Liver (tissue), 9 donors: ENCODE data around the gene SORL1. TPM values are rescaled to one million over a fixed set of nuclear protein-coding genes. Genes with fewer than 3 reads are reported as not detected.

ENCODE experiments used
- DNase-seq: peaks from one replicate; pipeline ENCODE4 v3.0.0-alpha.2; 2017; ENCODE audit warnings: low spot score
- H3K27ac ChIP-seq, 2 donors: one replicate each; pipeline ENCODE4 v1.7.0; 2013; ENCODE audit warnings: inconsistent platforms in 2 of 2, low read length in 2 of 2, control low read depth in 1 of 2, low read depth in 1 of 2, mild to moderate bottlenecking in 1 of 2
- H3K27me3 ChIP-seq, 4 donors: one replicate each; pipeline versions ENCODE4 v1.6.1 to v1.7.0; 2013; ENCODE audit warnings: low read length in 3 of 4, inconsistent platforms in 1 of 4, mild to moderate bottlenecking in 1 of 4, moderate library complexity in 1 of 4; ENCODE audit not compliant: control insufficient read depth in 4 of 4, insufficient read depth in 4 of 4
- H3K36me3 ChIP-seq, 4 donors: one replicate each; pipeline versions ENCODE4 v1.6.1 to v1.7.0; 2013; ENCODE audit warnings: low read length in 3 of 4, mild to moderate bottlenecking in 3 of 4, low read depth in 1 of 4, moderate library complexity in 1 of 4; ENCODE audit not compliant: control insufficient read depth in 4 of 4, insufficient read depth in 3 of 4
- H3K4me1 ChIP-seq, 4 donors: one replicate each; pipeline versions ENCODE4 v1.6.1 to v1.7.0; 2013; ENCODE audit warnings: low read length in 3 of 4, mild to moderate bottlenecking in 3 of 4, moderate library complexity in 1 of 4; ENCODE audit not compliant: control insufficient read depth in 4 of 4, insufficient read depth in 4 of 4
- H3K4me3 ChIP-seq, 3 donors: one replicate each; pipeline versions ENCODE4 v1.6.1 to v1.7.0; 2013; ENCODE audit warnings: low read length in 3 of 3, control low read depth in 1 of 3, low read depth in 1 of 3, mild to moderate bottlenecking in 1 of 3
- H3K9ac ChIP-seq, 2 donors: one replicate each; pipeline ENCODE4 v1.7.0; 2013; ENCODE audit warnings: low read length in 2 of 2, mild to moderate bottlenecking in 2 of 2, moderate library complexity in 2 of 2, control low read depth in 1 of 2, low read depth in 1 of 2
- H3K9me3 ChIP-seq, 4 donors: one replicate each; pipeline versions ENCODE4 v1.6.1 to v1.7.0; 2013; ENCODE audit warnings: low read length in 3 of 4; ENCODE audit not compliant: control insufficient read depth in 4 of 4
- ATF3 ChIP-seq: IDR thresholded peaks from 2 replicates; pipeline ENCODE4 v1.6.1; 2016; ENCODE audit warnings: antibody characterized with exemption
- EGR1 ChIP-seq, 2 donors: IDR thresholded peaks; 2 replicates each; pipeline ENCODE4 v1.6.1; 2016 to 2018; ENCODE audit warnings: antibody characterized with exemption in 2 of 2, low read depth in 2 of 2
- HNF4A ChIP-seq, 2 donors: conservative IDR thresholded peaks; 2 replicates each; pipeline ENCODE4 v1.6.1; 2016; ENCODE audit warnings: antibody characterized with exemption in 2 of 2, mild to moderate bottlenecking in 2 of 2
- HNF4G ChIP-seq: IDR thresholded peaks from 2 replicates; pipeline ENCODE4 v1.6.1; 2016; ENCODE audit warnings: antibody characterized with exemption
- JUND ChIP-seq, 2 donors: IDR thresholded peaks; 2 replicates each; pipeline ENCODE4 v1.6.1; 2016; ENCODE audit warnings: antibody characterized with exemption in 2 of 2
- RAD21 ChIP-seq, 2 donors: IDR thresholded peaks; 2 replicates each; pipeline ENCODE4 v1.6.1; 2016; ENCODE audit warnings: antibody characterized with exemption in 2 of 2, mild to moderate bottlenecking in 2 of 2
- RXRA ChIP-seq, 2 donors: IDR thresholded peaks; 2 replicates each; pipeline ENCODE4 v1.6.1; 2017 to 2018; ENCODE audit warnings: antibody characterized with exemption in 2 of 2, mild to moderate bottlenecking in 1 of 2
- SP1 ChIP-seq: IDR thresholded peaks from 2 replicates; pipeline ENCODE4 v1.6.1; 2018; ENCODE audit warnings: antibody characterized with exemption, mild to moderate bottlenecking
- TAF1 ChIP-seq: conservative IDR thresholded peaks from 2 replicates; pipeline ENCODE4 v1.6.1; 2016; ENCODE audit warnings: antibody characterized with exemption, mild to moderate bottlenecking
- YY1 ChIP-seq: IDR thresholded peaks from 2 replicates; pipeline ENCODE4 v1.6.1; 2016; ENCODE audit warnings: antibody characterized with exemption, mild to moderate bottlenecking
- WGBS: extraction: QIAGEN DNeasy Blood & Tissue Kit; methylation state at CpG from one replicate; pipeline ENCODE4 v1.1.7; 2013; 5-methylcytosine and 5-hydroxymethylcytosine counted together
- polyA plus RNA-seq, 2 donors: library from polyadenylated mRNA; stranded (reverse) in 1 of 2; unstranded in 1 of 2; fragments of 200-250 nt in 1 of 2; fragments of >200 nt in 1 of 2; fragmentation: Nextera tagmentation in 1 of 2; extraction: Ambion mirVana in 1 of 2; gene quantifications; one replicate each; pipeline versions ENCODE4 v1.2.1 to v1.2.3, GENCODE V29; 2013 to 2015
- total RNA-seq, 2 donors: library from RNA; depleted of rRNA; stranded (reverse); fragments of >200 nt; gene quantifications; one replicate each; pipeline ENCODE4 v1.2.3, GENCODE V29; 2014
- TF ChIP-seq, protein P1 (sequence below): fragments of 150-350 bp; IDR thresholded peaks from 2 replicates; pipeline ENCODE4 v1.5.1; 2017; ENCODE audit warnings: improper control_type of control experiment, low read depth, low read length; ENCODE audit not compliant: missing input control
- TF ChIP-seq, protein P2 (sequence below): IDR thresholded peaks from 2 replicates; pipeline ENCODE4 v1.6.1; 2016; ENCODE audit warnings: antibody characterized with exemption
- donor health status: healthy.
- donor health status: healthy.
- donor health status: healthy.
- donor health status: healthy.
- donor health status: healthy.

SORL1 gene
- total and polyA plus RNA-seq, 4 donors: 14.6 to 124 (median 25.4) TPM

DNA sequence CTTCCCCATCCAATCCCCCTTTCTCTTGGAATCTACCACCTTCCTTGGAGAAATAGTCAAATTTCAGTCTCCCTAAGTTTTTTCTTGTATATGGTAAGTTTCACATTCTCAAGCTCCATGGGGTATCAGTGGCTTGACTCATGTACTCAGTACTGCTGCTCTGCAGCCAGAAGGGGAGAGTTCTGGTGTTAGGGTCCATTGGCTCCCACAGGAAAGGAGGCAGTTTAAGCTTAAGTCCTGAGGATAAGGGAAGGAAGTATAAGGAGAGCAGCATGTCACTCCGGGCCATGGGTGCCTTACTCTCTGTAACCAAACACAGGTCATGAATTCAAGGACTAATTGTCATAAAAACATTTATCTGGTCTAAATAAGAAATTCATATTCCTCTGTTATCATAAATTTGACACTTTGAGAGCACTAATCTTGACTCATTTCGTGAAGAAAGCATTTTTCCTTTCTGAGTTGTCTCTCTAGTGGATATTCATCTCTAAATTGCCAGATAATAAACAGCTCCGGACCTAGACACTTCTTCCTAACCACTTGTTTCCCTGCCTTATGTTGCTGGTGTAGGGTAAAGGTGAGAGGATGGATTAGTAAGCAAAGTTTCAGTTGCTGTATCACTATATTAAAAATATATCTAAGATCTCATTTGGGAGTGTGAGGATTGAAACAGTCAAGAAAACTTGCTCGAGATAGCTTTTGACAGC lies 20.1 kb upstream of the SORL1 start:
- no peak for DNase-seq
- Histone ChIP-seq H3K9me3 (no peaks in the 10 kb centered on the region), H3K36me3 (no peaks in the 10 kb centered on the region), H3K4me3 (no peak overlapping the region), H3K27me3 (no peaks in the 10 kb centered on the region), H3K4me1 (peaks cover 2 to 8% (median 2%) of the 10 kb centered on the region in 4 donors), H3K27ac (no peak overlapping the region), H3K9ac (no peak overlapping the region)
- no peak for TF ChIP-seq ATF3
- TF ChIP-seq, protein P1, sequence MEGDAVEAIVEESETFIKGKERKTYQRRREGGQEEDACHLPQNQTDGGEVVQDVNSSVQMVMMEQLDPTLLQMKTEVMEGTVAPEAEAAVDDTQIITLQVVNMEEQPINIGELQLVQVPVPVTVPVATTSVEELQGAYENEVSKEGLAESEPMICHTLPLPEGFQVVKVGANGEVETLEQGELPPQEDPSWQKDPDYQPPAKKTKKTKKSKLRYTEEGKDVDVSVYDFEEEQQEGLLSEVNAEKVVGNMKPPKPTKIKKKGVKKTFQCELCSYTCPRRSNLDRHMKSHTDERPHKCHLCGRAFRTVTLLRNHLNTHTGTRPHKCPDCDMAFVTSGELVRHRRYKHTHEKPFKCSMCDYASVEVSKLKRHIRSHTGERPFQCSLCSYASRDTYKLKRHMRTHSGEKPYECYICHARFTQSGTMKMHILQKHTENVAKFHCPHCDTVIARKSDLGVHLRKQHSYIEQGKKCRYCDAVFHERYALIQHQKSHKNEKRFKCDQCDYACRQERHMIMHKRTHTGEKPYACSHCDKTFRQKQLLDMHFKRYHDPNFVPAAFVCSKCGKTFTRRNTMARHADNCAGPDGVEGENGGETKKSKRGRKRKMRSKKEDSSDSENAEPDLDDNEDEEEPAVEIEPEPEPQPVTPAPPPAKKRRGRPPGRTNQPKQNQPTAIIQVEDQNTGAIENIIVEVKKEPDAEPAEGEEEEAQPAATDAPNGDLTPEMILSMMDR: no peak
- TF ChIP-seq YY1: no peak
- no peak for TF ChIP-seq HNF4A (conservative IDR thresholded peaks at IDR 0.05)
- TF ChIP-seq JUND (IDR thresholded peaks at IDR 0.05): no peak
- TF ChIP-seq, protein P2, sequence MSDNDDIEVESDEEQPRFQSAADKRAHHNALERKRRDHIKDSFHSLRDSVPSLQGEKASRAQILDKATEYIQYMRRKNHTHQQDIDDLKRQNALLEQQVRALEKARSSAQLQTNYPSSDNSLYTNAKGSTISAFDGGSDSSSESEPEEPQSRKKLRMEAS: no peak
- no peak for TF ChIP-seq EGR1 (IDR thresholded peaks at IDR 0.05; ENCODE audit: low read depth in 2 of 2)
- WGBS: 88% methylated on average over 4 of the region's 4 CpGs

DNA sequence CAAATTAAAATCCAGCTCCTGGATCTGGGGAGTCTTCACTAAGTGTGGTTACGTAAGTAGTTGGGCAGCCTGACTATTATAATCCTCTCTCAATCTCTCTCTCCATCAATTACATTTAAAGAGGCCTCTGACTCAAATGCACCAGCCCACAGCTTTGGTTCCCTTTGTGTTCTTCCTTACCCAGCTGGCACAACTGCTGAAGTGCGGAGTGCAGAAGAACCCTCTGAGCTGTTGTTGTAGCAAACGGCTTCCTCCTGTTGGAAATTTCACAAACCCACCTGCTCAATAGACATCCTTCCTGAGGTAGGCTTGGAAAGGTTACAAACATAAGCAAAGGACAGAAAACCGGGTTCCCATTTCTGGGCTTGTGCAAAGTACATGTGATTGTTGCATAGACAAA lies 17.0 kb upstream of the SORL1 start:
- no peaks in the 10 kb centered on the region for H3K9me3 ChIP-seq
- no peaks in the 10 kb centered on the region for H3K36me3 ChIP-seq
- no peak overlapping the region for H3K4me3 ChIP-seq
- no peak for DNase-seq
- 75% methylated on average over 4 of the region's 4 CpGs for WGBS
- TF ChIP-seq HNF4G (no peak), HNF4A (conservative IDR thresholded peaks at IDR 0.05) (no peak)
- H3K9ac ChIP-seq: no peak overlapping the region
- no peak overlapping the region for H3K27ac ChIP-seq
- H3K27me3 ChIP-seq: no peaks in the 10 kb centered on the region
- peaks cover 0 to 11% (median 6%) of the 10 kb centered on the region in 4 donors for H3K4me1 ChIP-seq

DNA sequence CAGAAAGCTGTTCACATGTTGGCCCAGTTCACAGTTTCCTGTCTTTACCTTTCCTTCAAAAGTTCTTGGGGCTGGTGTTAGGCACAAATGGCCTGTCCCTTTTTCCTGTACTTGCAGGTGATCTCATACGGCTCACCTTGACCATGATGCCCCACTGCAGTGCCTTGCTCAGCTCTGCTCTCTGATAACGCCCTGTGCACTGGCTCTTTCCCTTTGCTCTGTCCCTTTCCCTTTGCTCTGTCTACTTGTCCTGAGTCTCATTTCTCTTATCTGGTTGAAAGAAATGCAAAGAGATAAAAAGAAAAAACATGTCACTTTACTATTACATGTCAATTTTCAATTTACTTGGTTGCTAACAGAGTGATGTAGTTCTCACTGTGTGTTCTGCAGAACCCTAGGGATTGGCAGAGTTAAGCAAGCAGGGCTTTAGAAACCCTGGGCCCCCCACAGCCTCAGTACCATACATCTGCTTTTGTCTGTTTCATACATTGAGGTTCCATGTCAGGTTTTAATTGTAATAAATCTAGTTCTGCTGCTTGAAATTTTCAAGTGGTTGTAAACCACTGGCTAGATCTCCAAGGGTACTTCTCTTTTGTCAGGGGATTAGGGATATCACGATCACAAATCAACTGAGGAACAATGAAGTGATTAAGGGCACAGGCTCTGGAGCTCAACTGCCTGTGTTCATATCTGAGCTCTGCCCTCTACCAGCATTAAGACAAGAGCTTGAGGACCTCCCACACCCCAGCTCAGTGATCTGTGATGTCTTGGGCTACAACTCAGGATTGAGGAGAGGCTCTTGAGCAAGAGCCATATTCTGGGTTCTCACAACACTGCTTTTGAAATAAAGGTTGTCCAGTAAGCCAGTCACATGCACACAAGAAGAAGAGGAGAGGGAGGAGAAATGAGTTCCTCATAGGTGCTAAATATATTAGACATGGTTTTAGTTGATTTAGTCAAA lies 16.3 kb upstream of the SORL1 start:
- WGBS: 92% methylated on average over 3 of the region's 3 CpGs
- no peak for DNase-seq
- no peak overlapping the region for H3K9ac ChIP-seq
- no peaks in the 10 kb centered on the region for H3K9me3 ChIP-seq
- H3K27ac ChIP-seq: no peak overlapping the region
- H3K36me3 ChIP-seq: no peaks in the 10 kb centered on the region
- no peaks in the 10 kb centered on the region for H3K27me3 ChIP-seq
- TF ChIP-seq RXRA (IDR thresholded peaks at IDR 0.05) (no peak), SP1 (no peak), RAD21 (IDR thresholded peaks at IDR 0.05) (no peak), ATF3 (no peak), TAF1 (no peak)
- TF ChIP-seq, protein P1: no peak
- peaks cover 0 to 11% (median 6%) of the 10 kb centered on the region in 4 donors for H3K4me1 ChIP-seq
- H3K4me3 ChIP-seq: no peak overlapping the region
